SH-SY5Y (cell line): ENCODE measurements around the gene SLC4A9.

Source experiments
- GATA2 ChIP-seq: IDR thresholded peaks from 2 replicates; pipeline ENCODE4 v1.6.1; 2011; ENCODE audit warnings: mild to moderate bottlenecking, low read depth, low read length
- GATA3 ChIP-seq: IDR thresholded peaks from 2 replicates; pipeline ENCODE4 v1.6.1; 2011; ENCODE audit warnings: low read depth, mild to moderate bottlenecking, low read length, moderate library complexity

- TF ChIP-seq GATA2 = no peak
- TF ChIP-seq GATA3 = no peak
Measured at GRCh38 chr5:140327589-140327988, 32.4 kb upstream of the SLC4A9 start.
